Measurements from ENCODE around the gene SULT1A1. TPM values are rescaled to one million over a fixed set of nuclear protein-coding genes. Genes with fewer than 3 reads are reported as not detected.
"Not testable (repeated sequence)": the region's sequence is repeated elsewhere in the genome, so short reads cannot be mapped to it uniquely, and the experiment has no call there.

The SULT1A1 gene
- total and polyA plus RNA-seq, 2 donors: 25.9 to 26.3 TPM

GRCh38 chr16:28612359-28613280, 2.8 kb upstream of the SULT1A1 start:
- H3K9me3 ChIP-seq (ENCODE audit: control insufficient read depth in 2 of 2, insufficient read depth in 1 of 2, low read length in 1 of 2); H3K27me3 ChIP-seq (ENCODE audit: control insufficient read depth in 2 of 2, insufficient read depth in 1 of 2, low read length in 1 of 2); DNase-seq (ENCODE audit: low read depth in 6 of 9, low spot score in 9 of 9); H3K36me3 ChIP-seq (ENCODE audit: control insufficient read depth in 2 of 2, insufficient read depth in 2 of 2, low read length in 1 of 2); H3K4me3 ChIP-seq (ENCODE audit: low read length in 2 of 2); H3K27ac ChIP-seq (ENCODE audit: low read depth in 1 of 2, low read length in 1 of 2): not testable (repeated sequence)
- peaks cover 5 to 10% of the 10 kb centered on the region in 2 donors for H3K4me1 ChIP-seq (ENCODE audit: control insufficient read depth in 2 of 2, insufficient read depth in 2 of 2, low read length in 2 of 2)
- WGBS: no CpG with 5 or more reads among the region's 17 CpGs

GRCh38 chr16:28610595-28611191, 849 bp upstream of the SULT1A1 start:
- H3K4me3 ChIP-seq (ENCODE audit: low read length in 2 of 2): no peak overlapping the region

GRCh38 chr16:28608867-28609596, 812 bp downstream of the SULT1A1 start:
- H3K4me1 ChIP-seq (ENCODE audit: control insufficient read depth in 2 of 2, insufficient read depth in 2 of 2, low read length in 2 of 2): peaks cover 5 to 10% of the 10 kb centered on the region in 2 donors
- H3K36me3 ChIP-seq (ENCODE audit: control insufficient read depth in 2 of 2, insufficient read depth in 2 of 2, low read length in 1 of 2); DNase-seq (ENCODE audit: low read depth in 6 of 9, low spot score in 9 of 9); H3K27ac ChIP-seq (ENCODE audit: low read depth in 1 of 2, low read length in 1 of 2); H3K27me3 ChIP-seq (ENCODE audit: control insufficient read depth in 2 of 2, insufficient read depth in 1 of 2, low read length in 1 of 2); H3K4me3 ChIP-seq (ENCODE audit: low read length in 2 of 2); H3K9me3 ChIP-seq (ENCODE audit: control insufficient read depth in 2 of 2, insufficient read depth in 1 of 2, low read length in 1 of 2): not testable (repeated sequence)
- 89% methylated on average over 11 of the region's 11 CpGs for WGBS

More at GRCh38 chr16:28610595-28611191, 849 bp upstream of the SULT1A1 start:
- no peaks in the 10 kb centered on the region for H3K9me3 ChIP-seq (ENCODE audit: control insufficient read depth in 2 of 2, insufficient read depth in 1 of 2, low read length in 1 of 2)
- H3K27me3 ChIP-seq (ENCODE audit: control insufficient read depth in 2 of 2, insufficient read depth in 1 of 2, low read length in 1 of 2): no peaks in the 10 kb centered on the region
- H3K36me3 ChIP-seq (ENCODE audit: control insufficient read depth in 2 of 2, insufficient read depth in 2 of 2, low read length in 1 of 2): no peaks in the 10 kb centered on the region
- no peak for DNase-seq (ENCODE audit: low read depth in 6 of 9, low spot score in 9 of 9)
- peaks cover 5 to 10% of the 10 kb centered on the region in 2 donors for H3K4me1 ChIP-seq (ENCODE audit: control insufficient read depth in 2 of 2, insufficient read depth in 2 of 2, low read length in 2 of 2)
- WGBS: 73% methylated on average over 10 of the region's 10 CpGs
- H3K27ac ChIP-seq (ENCODE audit: low read depth in 1 of 2, low read length in 1 of 2): no peak overlapping the region

GRCh38 chr16:28608496-28608808, 1.4 kb downstream of the SULT1A1 start:
- H3K27me3 ChIP-seq (ENCODE audit: control insufficient read depth in 2 of 2, insufficient read depth in 1 of 2, low read length in 1 of 2); DNase-seq (ENCODE audit: low read depth in 6 of 9, low spot score in 9 of 9); H3K27ac ChIP-seq (ENCODE audit: low read depth in 1 of 2, low read length in 1 of 2); H3K36me3 ChIP-seq (ENCODE audit: control insufficient read depth in 2 of 2, insufficient read depth in 2 of 2, low read length in 1 of 2); H3K4me3 ChIP-seq (ENCODE audit: low read length in 2 of 2); H3K9me3 ChIP-seq (ENCODE audit: control insufficient read depth in 2 of 2, insufficient read depth in 1 of 2, low read length in 1 of 2): not testable (repeated sequence)
- 97% methylated on average over 6 of the region's 7 CpGs for WGBS
- peaks cover 5 to 10% of the 10 kb centered on the region in 2 donors for H3K4me1 ChIP-seq (ENCODE audit: control insufficient read depth in 2 of 2, insufficient read depth in 2 of 2, low read length in 2 of 2)

GRCh38 chr16:28607681-28608495, 2.0 kb downstream of the SULT1A1 start:
- peaks cover 5 to 10% of the 10 kb centered on the region in 2 donors for H3K4me1 ChIP-seq (ENCODE audit: control insufficient read depth in 2 of 2, insufficient read depth in 2 of 2, low read length in 2 of 2)
- 97% methylated on average over 10 of the region's 10 CpGs for WGBS
- not testable (repeated sequence) for H3K9me3 ChIP-seq (ENCODE audit: control insufficient read depth in 2 of 2, insufficient read depth in 1 of 2, low read length in 1 of 2); H3K27ac ChIP-seq (ENCODE audit: low read depth in 1 of 2, low read length in 1 of 2); H3K36me3 ChIP-seq (ENCODE audit: control insufficient read depth in 2 of 2, insufficient read depth in 2 of 2, low read length in 1 of 2); H3K4me3 ChIP-seq (ENCODE audit: low read length in 2 of 2); H3K27me3 ChIP-seq (ENCODE audit: control insufficient read depth in 2 of 2, insufficient read depth in 1 of 2, low read length in 1 of 2); DNase-seq (ENCODE audit: low read depth in 6 of 9, low spot score in 9 of 9)

- H3K4me3 ChIP-seq (ENCODE audit: low read length in 2 of 2): no peak overlapping the region
- H3K27me3 ChIP-seq (ENCODE audit: control insufficient read depth in 2 of 2, insufficient read depth in 1 of 2, low read length in 1 of 2): no peaks in the 10 kb centered on the region
- H3K36me3 ChIP-seq (ENCODE audit: control insufficient read depth in 2 of 2, insufficient read depth in 2 of 2, low read length in 1 of 2): no peaks in the 10 kb centered on the region
- H3K27ac ChIP-seq (ENCODE audit: low read depth in 1 of 2, low read length in 1 of 2): no peak overlapping the region
- H3K4me1 ChIP-seq (ENCODE audit: control insufficient read depth in 2 of 2, insufficient read depth in 2 of 2, low read length in 2 of 2): peaks cover 5 to 10% of the 10 kb centered on the region in 2 donors
- no peak for DNase-seq (ENCODE audit: low read depth in 6 of 9, low spot score in 9 of 9)
- H3K9me3 ChIP-seq (ENCODE audit: control insufficient read depth in 2 of 2, insufficient read depth in 1 of 2, low read length in 1 of 2): no peaks in the 10 kb centered on the region
- 97% methylated on average over 9 of the region's 9 CpGs for WGBS
These were observed 2.7 kb downstream of the SULT1A1 start for GRCh38 chr16:28607116-28607623.

GRCh38 chr16:28606291-28607115, 3.3 kb downstream of the SULT1A1 start:
- 97% methylated on average over 16 of the region's 16 CpGs for WGBS
- Histone ChIP-seq H3K4me3 (ENCODE audit: low read length in 2 of 2) (no peak overlapping the region), H3K27me3 (ENCODE audit: control insufficient read depth in 2 of 2, insufficient read depth in 1 of 2, low read length in 1 of 2) (no peaks in the 10 kb centered on the region), H3K27ac (ENCODE audit: low read depth in 1 of 2, low read length in 1 of 2) (no peak overlapping the region), H3K36me3 (ENCODE audit: control insufficient read depth in 2 of 2, insufficient read depth in 2 of 2, low read length in 1 of 2) (no peaks in the 10 kb centered on the region), H3K4me1 (ENCODE audit: control insufficient read depth in 2 of 2, insufficient read depth in 2 of 2, low read length in 2 of 2) (peaks cover 5 to 10% of the 10 kb centered on the region in 2 donors), H3K9me3 (ENCODE audit: control insufficient read depth in 2 of 2, insufficient read depth in 1 of 2, low read length in 1 of 2) (no peaks in the 10 kb centered on the region)
- no peak for DNase-seq (ENCODE audit: low read depth in 6 of 9, low spot score in 9 of 9)

- Histone ChIP-seq H3K4me1 (ENCODE audit: control insufficient read depth in 2 of 2, insufficient read depth in 2 of 2, low read length in 2 of 2) (no peaks in the 10 kb centered on the region), H3K27me3 (ENCODE audit: control insufficient read depth in 2 of 2, insufficient read depth in 1 of 2, low read length in 1 of 2) (no peaks in the 10 kb centered on the region), H3K9me3 (ENCODE audit: control insufficient read depth in 2 of 2, insufficient read depth in 1 of 2, low read length in 1 of 2) (no peaks in the 10 kb centered on the region), H3K27ac (ENCODE audit: low read depth in 1 of 2, low read length in 1 of 2) (no peak overlapping the region), H3K36me3 (ENCODE audit: control insufficient read depth in 2 of 2, insufficient read depth in 2 of 2, low read length in 1 of 2) (no peaks in the 10 kb centered on the region), H3K4me3 (ENCODE audit: low read length in 2 of 2) (no peak overlapping the region)
- 91% methylated on average over 8 of the region's 8 CpGs for WGBS
- DNase-seq (ENCODE audit: low read depth in 6 of 9, low spot score in 9 of 9): no peak
These were observed 5.7 kb downstream of the SULT1A1 start for GRCh38 chr16:28604186-28604565.
